Activated CD4-positive, alpha-beta T cell treated with anti-CD3 and anti-CD28 coated beads, Interleukin-2, amount 50 U/mL, for 4 hours (primary cell): ENCODE results near the gene HS3ST1.

Source experiments
- DNase-seq, 2 experiments: peaks; one replicate each; pipeline ENCODE4 v3.0.0-alpha.2; 2020

Gene HS3ST1

GRCh38 chr4:11428231-11428898, at the start of gene HS3ST1:
TSS of gene HS3ST1 (minus strand) at chr4:11428894. CDS start at chr4:11400005, 28,889 bp downstream.
- no peak for DNase-seq

DNA sequence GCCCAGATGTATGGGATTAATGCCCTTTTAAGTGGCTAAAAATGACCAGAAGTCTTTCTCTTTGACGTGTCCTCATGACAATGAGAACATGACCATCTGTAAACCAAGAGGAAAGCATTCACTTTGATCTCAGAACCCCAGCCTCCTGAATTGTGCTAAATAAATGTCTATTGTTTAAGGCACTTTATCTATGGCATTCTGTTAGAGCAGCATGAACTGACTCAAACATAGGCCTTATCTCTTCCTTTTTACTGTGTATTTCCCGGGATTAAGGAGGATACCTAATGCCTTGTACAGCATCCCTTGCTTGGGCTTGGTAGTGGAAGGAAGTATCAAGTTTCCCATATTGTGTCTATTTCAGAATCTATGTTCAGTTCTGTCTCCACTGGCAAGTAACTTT, 47.2 kb upstream of the HS3ST1 start:
- DNase-seq, result no peak

DNA sequence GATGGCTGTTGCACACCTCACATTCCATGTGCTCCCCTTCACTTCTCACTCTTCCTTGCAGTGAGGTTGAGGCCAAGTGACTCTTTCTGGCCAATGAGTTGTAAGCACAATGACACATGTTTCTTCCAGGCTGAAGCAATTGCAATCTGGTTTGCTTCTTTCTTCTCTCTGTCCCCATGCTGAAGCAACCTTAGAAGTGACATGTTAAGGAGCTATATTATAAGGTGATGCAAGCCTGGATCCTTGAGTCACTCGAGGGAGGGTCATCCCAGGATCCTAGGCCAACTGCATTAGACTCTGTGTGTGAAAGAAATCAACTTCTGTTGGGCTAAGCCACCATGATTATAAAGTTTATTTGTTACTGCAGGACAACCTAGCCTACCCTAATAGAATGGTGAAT, 45.5 kb upstream of the HS3ST1 start:
- no peak for DNase-seq

- no peak for DNase-seq
Measured at GRCh38 chr4:11472535-11472934, 43.8 kb upstream of the HS3ST1 start.

- peak; percentile 23 to 32 for DNase-seq
Measured at GRCh38 chr4:11471618-11472017, 42.9 kb upstream of the HS3ST1 start.

DNA sequence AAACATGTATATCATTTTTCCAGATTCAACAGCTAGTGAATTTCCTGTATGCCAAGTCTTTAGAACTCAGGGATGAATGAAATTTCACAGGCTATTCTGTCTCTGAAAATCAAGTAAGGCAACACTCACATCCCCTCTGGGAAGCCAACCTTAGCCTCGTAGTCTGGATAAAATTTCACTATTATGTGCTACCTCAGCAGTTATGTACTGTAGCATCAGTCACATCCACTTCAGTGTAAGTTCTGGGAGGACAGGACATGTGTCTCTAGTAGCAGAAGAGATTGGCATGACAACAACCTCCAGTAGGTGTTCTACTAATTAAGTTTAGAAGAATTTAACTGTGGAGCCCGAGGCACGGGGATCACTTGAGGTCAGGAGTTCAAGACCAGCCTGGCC, 42.4 kb upstream of the HS3ST1 start:
- DNase-seq, result no peak

DNA sequence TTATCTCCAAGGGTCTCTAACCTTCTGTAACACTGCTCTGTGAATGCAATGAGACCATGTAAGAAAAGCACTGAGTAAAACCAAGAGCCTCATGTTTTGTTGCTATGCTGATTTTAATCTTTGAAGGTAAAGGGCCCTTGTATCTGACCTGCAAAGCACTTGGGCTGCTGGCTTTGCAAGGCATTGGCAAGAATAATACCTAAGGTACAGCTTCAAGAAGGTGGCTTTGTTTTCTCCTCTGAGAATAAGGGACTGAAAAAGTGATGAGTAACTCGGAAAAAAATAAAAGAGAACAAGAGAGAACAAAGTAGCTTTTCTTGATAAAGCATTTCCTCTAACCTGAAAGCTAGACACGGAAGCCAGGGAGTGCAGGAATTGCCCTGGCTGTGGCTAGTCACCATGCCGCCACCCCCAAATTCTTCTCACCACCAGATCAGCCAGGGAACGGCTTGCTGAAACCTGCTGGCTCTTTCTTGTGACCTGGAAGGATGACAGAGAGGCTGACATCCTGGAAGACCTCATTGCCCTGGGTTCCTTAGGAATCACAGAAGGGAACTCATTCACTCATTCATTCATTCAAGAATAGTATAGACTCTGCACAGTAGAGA, 41.8 kb upstream of the HS3ST1 start:
- peak; percentile 4 to 8 for DNase-seq

DNA sequence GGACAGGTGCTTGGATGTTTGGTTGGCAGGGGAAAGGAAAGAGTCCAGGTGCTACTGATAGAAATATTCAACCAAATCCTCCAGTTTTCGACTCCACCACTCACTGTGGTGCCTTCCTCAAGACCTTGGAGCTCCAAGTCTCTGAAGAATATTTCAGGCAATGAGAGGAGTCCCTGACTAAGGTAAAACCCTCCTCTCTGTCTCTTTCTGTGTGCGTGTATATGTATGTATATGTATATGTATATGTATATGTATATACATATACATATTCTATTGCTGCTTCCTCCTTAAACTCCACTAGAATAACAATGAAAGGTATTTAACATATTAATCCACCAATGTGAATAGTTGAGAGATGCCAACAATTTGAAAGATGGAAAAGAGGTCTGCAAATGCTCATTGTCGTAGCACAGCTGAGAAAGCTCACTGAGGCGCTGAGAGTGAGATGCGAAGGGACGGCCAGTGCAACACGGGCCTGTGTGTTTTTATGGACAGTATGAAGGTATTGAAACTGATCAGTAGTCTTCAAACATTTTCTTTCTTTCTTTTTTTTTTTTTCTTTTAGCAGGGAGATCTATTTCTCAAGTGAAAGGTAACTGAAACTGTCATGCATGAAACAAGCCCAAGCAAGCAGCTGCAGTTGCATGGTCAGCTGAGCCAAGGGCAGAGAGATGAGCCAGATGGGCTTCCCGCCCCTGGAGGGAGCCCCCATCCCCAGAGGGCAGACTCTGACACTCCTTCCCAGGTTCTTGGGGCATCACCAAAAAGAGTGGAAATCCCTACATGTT, 41.1 kb upstream of the HS3ST1 start:
- DNase-seq, result no peak

- no peak for DNase-seq
Measured at GRCh38 chr4:11468901-11469300, 40.2 kb upstream of the HS3ST1 start.

- no peak for DNase-seq
Measured at GRCh38 chr4:11467931-11468330, 39.2 kb upstream of the HS3ST1 start.

DNA sequence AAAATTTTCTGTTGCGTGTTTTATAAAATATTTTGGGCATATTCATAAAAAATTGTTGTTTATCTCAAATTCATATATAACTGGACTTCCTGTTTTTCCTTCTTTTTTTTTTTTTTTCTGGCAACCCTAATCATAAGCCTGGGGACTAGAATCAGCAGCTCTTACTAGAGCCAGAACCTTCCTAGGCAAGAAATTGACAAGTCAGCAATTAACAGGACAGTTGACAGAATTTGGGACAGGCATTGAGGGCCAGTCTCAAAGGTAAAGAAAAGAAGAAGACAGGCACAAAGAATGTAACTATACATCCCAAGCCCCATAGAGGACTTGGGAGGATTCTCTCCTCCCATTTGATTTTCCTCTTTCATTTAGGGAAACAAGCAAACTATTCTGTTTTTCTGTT, 35.0 kb upstream of the HS3ST1 start:
- no peak for DNase-seq

DNA sequence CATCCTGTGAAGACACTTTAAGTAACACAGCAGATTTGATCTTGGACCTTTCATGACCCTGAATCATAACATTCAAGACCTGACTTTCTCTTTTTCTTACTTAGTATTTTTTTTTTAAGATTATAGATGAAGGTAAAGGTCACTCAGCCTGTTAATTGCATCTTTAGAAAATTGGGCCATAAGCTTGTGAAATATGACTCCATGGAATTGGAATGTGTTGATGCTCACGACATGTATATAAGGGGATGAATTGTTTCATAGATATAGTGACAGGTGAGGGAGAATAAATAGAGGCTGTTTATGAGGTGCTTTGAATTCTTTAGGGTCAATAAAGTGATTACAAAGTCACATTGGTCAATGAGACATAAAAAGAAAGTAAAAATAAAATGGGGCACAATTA, 27.7 kb upstream of the HS3ST1 start:
- DNase-seq, result no peak

- no peak for DNase-seq
Measured at GRCh38 chr4:11455201-11455835, 26.6 kb upstream of the HS3ST1 start.

- DNase-seq, result no peak
Measured at GRCh38 chr4:11451716-11452115, 23.0 kb upstream of the HS3ST1 start.

GRCh38 chr4:11446155-11446811, 17.6 kb upstream of the HS3ST1 start:
- DNase-seq, result no peak

DNA sequence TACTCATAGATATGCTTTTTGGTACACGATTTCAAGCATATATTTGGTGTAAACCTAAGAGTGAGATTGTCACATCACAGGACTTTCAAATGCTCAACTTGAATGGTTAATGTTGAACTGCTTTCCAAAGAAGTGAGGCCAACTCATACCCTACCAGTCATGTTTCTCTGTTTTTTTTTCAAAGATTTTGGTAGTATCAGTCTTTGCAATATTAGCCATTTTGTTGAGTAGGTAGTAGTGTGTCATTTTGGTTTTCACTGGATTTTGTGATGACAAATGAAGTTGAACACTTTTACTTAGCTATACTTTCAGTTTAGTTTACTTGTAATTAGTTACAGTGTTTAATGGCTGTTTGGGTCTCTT, 12.5 kb upstream of the HS3ST1 start:
- no peak for DNase-seq

DNA sequence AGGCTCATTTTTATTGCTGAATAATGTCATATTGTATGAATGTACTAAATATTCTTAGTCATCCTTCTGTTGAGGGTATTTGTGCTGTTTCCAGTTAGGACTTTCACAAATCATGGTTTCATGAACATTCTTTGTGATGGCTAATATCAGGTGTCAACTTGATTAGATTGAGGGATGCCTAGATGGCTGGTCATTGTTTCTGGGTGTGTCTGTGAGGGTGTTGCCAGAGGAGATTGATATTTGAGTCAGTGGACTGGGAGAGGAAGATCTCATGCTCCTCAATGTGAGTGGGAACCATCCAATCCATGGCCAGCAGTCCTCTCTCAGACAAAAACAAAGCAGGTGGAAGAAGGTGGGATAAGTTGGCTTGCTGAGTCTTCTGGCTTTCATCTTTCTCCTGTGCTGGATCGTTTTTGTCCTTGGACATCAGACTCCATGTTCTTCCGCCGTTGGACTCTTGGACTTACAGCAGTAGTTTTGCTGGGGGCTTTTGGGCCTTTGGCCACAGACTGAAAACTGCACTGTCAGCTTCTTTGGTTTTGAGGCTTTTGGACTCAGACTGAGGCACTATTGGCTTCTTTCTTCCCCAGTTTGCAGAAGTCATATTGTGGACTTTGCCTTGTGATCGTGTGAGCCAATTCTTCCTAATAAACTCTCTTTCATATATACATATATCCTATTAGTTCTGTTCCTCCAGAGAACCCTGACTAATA, 11.9 kb upstream of the HS3ST1 start:
- no peak for DNase-seq

DNA sequence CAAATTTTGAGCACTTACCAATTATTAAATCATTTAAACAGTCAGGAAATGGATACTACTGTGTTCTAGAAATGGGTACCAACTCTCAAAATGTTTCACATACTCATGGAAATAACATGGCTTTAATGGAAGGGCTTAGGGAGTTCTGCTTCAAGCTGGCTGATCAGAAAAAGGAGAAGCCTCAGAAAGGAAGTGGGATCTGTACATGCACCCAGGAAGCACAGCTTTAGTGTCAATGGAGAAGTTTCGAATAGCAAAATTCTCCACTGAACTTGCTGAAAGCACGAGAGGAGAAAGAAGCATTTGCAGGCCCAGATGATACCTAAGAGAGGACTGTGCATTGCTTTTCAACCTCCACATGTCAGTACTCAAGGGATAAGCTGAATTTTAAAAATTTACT, 11.1 kb upstream of the HS3ST1 start:
- no peak for DNase-seq

DNA sequence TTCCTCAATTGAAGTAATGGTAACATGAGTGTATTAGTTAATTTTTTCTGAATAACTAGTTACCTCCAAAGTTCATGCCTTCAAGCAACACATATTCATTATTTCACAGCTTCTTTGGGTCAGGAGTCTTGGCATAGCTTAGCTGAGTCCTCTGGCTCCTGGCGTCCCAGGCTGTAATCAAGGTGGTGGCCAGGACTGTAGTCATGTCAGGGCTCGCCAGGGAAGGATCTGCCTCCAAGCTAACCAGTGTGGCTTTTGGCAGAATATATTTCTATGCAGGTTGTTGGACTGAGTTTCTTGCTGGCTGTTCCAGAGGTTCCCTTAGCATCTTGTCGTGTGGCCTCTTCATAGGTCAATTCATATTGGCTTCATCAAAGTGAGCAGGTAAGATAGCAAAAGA, 10.0 kb upstream of the HS3ST1 start:
- DNase-seq, result no peak

DNA sequence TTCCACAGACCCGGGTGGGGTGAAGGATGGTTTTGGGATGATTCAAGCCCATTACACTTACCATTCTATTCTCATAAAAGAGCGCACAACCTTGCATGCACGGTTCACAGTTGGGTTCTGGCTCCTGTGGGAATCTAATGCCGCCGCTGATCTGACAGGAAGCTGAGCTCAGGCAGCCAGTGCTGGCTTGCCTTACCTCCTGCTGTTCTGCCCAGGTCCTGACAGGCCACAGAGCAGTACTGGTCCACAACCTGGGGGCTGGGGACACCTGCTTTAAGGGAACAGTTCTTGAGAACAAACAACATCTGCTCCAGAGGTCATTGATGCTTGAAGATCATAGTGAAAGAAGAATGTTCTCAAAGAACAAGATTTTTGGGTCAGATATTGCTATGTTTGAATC, 8.0 kb upstream of the HS3ST1 start:
- no peak for DNase-seq

DNA sequence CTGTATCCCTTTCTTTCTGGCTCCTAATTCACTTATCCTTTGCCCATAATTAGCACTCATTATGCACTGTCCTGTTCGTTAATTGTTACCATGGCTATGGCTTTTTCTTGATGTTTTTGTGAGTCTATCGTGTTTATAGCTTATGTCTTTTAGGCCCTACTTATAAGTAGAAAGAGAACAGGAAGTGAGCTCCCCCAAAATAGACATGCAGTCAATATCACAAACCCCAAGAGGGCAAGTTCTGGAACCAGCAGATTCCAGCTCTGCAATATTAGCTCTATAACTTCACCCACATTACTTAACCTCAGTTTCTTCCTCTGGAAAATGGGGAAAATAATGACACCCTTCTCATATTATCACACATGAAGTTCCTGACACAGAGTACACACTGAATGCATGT, 7.4 kb upstream of the HS3ST1 start:
- no peak for DNase-seq

DNA sequence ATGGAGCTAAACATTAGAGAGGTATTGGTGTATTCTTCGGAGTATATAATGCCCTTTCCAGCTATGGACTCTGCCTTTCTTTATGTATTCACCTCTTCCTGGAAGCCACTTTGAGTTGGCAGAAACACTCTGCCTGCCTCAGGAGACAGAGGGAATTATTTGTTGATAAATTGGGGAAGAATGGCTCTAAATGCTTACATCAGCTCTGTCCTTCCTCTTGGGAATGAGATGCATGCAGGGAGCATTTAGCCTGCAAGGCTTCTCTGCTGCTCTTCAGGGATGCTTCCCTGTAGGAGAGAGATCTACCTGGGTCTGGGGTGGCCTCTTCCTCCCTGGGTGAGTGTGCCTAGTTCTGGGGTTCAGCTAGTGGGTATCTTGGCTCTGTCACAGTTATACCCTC, 6.9 kb upstream of the HS3ST1 start:
- DNase-seq, result no peak

- no peak for DNase-seq
Measured at GRCh38 chr4:11431111-11431510, 2.4 kb upstream of the HS3ST1 start.
